ENCODE measurements around the gene CYSLTR2. TPM values are rescaled to one million over a fixed set of nuclear protein-coding genes. Genes with fewer than 3 reads are reported as not detected.

The CYSLTR2 gene
- polyA plus RNA-seq, 1 donor from 2014 or later, result 0.19 TPM

DNA sequence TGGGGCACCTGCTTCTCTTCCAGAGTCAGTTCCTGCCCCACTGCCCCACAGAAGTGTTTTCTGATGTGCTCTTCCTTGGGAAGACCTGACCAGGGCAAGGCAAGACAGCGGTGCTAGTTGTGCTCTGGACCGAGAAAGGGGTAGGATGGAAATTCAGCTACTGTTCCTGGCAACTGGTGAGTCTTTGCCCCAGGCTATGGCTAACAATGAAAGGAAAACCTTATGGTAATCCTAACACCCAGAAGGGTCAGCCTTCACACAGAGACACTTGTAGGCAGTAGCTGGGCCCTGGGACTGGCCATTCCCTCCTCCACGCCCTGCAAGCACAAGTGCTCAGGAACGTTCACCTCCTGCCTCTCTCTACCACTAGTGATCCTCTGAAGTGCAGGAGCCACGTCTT lies 9.6 kb upstream of the CYSLTR2 start:
- Histone ChIP-seq H3K79me2 (replicated peaks; ENCODE audit: insufficient read depth, low read length) (no peaks in the 10 kb centered on the region), H2AFZ (ENCODE audit: low read depth, low read length) (no peak overlapping the region), H3K4me3 (ENCODE audit: low read length) (no peak overlapping the region), H3K27me3 (ENCODE audit: insufficient read depth, low read depth, low read length) (no peaks in the 10 kb centered on the region), H3K36me3 (ENCODE audit: insufficient read depth, low read length) (no peaks in the 10 kb centered on the region), H3K9me2 (ENCODE audit: insufficient read depth, low read length) (no peaks in the 10 kb centered on the region), H3K9ac (ENCODE audit: low read length) (no peak overlapping the region), H3K9me3 (ENCODE audit: low read length) (no peaks in the 10 kb centered on the region), H4K20me1 (ENCODE audit: insufficient read depth) (no peaks in the 10 kb centered on the region), H3K27ac (ENCODE audit: low read length) (no peak overlapping the region), H3K4me2 (ENCODE audit: low read length) (no peak overlapping the region), H3F3A (ENCODE audit: insufficient read depth, low read length, poor library complexity, severe bottlenecking) (no peaks in the 10 kb centered on the region)
- TF ChIP-seq MXI1 (conservative IDR thresholded peaks at IDR 0.05; ENCODE audit: poor library complexity, severe bottlenecking), result no peak
- no peak for TF ChIP-seq EZH2 (IDR thresholded peaks at IDR 0.05; ENCODE audit: borderline replicate concordance, insufficient read depth, low read length, poor library complexity, severe bottlenecking)
- no peak for TF ChIP-seq SMC3 (conservative IDR thresholded peaks at IDR 0.05; ENCODE audit: poor library complexity)
- TF ChIP-seq, protein P1, sequence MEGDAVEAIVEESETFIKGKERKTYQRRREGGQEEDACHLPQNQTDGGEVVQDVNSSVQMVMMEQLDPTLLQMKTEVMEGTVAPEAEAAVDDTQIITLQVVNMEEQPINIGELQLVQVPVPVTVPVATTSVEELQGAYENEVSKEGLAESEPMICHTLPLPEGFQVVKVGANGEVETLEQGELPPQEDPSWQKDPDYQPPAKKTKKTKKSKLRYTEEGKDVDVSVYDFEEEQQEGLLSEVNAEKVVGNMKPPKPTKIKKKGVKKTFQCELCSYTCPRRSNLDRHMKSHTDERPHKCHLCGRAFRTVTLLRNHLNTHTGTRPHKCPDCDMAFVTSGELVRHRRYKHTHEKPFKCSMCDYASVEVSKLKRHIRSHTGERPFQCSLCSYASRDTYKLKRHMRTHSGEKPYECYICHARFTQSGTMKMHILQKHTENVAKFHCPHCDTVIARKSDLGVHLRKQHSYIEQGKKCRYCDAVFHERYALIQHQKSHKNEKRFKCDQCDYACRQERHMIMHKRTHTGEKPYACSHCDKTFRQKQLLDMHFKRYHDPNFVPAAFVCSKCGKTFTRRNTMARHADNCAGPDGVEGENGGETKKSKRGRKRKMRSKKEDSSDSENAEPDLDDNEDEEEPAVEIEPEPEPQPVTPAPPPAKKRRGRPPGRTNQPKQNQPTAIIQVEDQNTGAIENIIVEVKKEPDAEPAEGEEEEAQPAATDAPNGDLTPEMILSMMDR (IDR thresholded peaks at IDR 0.05; ENCODE audit: poor library complexity, severe bottlenecking), result no peak
- no peak for TF ChIP-seq RAD21 (conservative IDR thresholded peaks at IDR 0.05)
- no peak for TF ChIP-seq POLR2AphosphoS5 (IDR thresholded peaks at IDR 0.05)
- TF ChIP-seq EP300 (conservative IDR thresholded peaks at IDR 0.05; ENCODE audit: poor library complexity, severe bottlenecking), result no peak
- TF ChIP-seq, protein P2, sequence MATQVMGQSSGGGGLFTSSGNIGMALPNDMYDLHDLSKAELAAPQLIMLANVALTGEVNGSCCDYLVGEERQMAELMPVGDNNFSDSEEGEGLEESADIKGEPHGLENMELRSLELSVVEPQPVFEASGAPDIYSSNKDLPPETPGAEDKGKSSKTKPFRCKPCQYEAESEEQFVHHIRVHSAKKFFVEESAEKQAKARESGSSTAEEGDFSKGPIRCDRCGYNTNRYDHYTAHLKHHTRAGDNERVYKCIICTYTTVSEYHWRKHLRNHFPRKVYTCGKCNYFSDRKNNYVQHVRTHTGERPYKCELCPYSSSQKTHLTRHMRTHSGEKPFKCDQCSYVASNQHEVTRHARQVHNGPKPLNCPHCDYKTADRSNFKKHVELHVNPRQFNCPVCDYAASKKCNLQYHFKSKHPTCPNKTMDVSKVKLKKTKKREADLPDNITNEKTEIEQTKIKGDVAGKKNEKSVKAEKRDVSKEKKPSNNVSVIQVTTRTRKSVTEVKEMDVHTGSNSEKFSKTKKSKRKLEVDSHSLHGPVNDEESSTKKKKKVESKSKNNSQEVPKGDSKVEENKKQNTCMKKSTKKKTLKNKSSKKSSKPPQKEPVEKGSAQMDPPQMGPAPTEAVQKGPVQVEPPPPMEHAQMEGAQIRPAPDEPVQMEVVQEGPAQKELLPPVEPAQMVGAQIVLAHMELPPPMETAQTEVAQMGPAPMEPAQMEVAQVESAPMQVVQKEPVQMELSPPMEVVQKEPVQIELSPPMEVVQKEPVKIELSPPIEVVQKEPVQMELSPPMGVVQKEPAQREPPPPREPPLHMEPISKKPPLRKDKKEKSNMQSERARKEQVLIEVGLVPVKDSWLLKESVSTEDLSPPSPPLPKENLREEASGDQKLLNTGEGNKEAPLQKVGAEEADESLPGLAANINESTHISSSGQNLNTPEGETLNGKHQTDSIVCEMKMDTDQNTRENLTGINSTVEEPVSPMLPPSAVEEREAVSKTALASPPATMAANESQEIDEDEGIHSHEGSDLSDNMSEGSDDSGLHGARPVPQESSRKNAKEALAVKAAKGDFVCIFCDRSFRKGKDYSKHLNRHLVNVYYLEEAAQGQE (IDR thresholded peaks at IDR 0.05; ENCODE audit: borderline replicate concordance), result no peak
- no peak for TF ChIP-seq TAF1 (IDR thresholded peaks at IDR 0.05; ENCODE audit: low read depth)

GRCh38 chr13:48644951-48645350 lies 8.8 kb upstream of the CYSLTR2 start:
- no peak overlapping the region for H3K4me2 ChIP-seq (ENCODE audit: low read length)
- H4K20me1 ChIP-seq (ENCODE audit: insufficient read depth), result no peaks in the 10 kb centered on the region
- no peak for TF ChIP-seq RAD21 (conservative IDR thresholded peaks at IDR 0.05)
- TF ChIP-seq, protein P2 (IDR thresholded peaks at IDR 0.05; ENCODE audit: borderline replicate concordance), result no peak
- TF ChIP-seq, protein P1 (IDR thresholded peaks at IDR 0.05; ENCODE audit: poor library complexity, severe bottlenecking), result no peak
- TF ChIP-seq MXI1 (conservative IDR thresholded peaks at IDR 0.05; ENCODE audit: poor library complexity, severe bottlenecking), result no peak
- TF ChIP-seq EZH2 (IDR thresholded peaks at IDR 0.05; ENCODE audit: borderline replicate concordance, insufficient read depth, low read length, poor library complexity, severe bottlenecking), result no peak
- TF ChIP-seq SMC3 (conservative IDR thresholded peaks at IDR 0.05; ENCODE audit: poor library complexity), result no peak
- TF ChIP-seq EP300 (conservative IDR thresholded peaks at IDR 0.05; ENCODE audit: poor library complexity, severe bottlenecking), result no peak
- TF ChIP-seq TAF1 (IDR thresholded peaks at IDR 0.05; ENCODE audit: low read depth), result no peak
- no peak for TF ChIP-seq POLR2AphosphoS5 (IDR thresholded peaks at IDR 0.05)
- no peaks in the 10 kb centered on the region for H3K27me3 ChIP-seq (ENCODE audit: insufficient read depth, low read depth, low read length)
- H2AFZ ChIP-seq (ENCODE audit: low read depth, low read length), result no peak overlapping the region
- no peaks in the 10 kb centered on the region for H3K36me3 ChIP-seq (ENCODE audit: insufficient read depth, low read length)
- no peaks in the 10 kb centered on the region for H3F3A ChIP-seq (ENCODE audit: insufficient read depth, low read length, poor library complexity, severe bottlenecking)
- no peak overlapping the region for H3K27ac ChIP-seq (ENCODE audit: low read length)
- H3K9me3 ChIP-seq (ENCODE audit: low read length), result no peaks in the 10 kb centered on the region
- no peak overlapping the region for H3K4me3 ChIP-seq (ENCODE audit: low read length)
- H3K79me2 ChIP-seq (replicated peaks; ENCODE audit: insufficient read depth, low read length), result no peaks in the 10 kb centered on the region
- H3K9ac ChIP-seq (ENCODE audit: low read length), result no peak overlapping the region
- no peaks in the 10 kb centered on the region for H3K9me2 ChIP-seq (ENCODE audit: insufficient read depth, low read length)

Measured in neural cell (in vitro differentiated cells).